SJSA1 (cell line): Measurements from ENCODE around the gene SLC1A2. TPM values are rescaled to one million over a fixed set of nuclear protein-coding genes. Genes with fewer than 3 reads are reported as not detected.

Source experiments
- DNase-seq, 2 experiments: peaks; one replicate each; pipeline ENCODE4 v3.0.0-alpha.2; 2015 to 2020; ENCODE audit warnings: low spot score in 2 of 2, low read depth in 1 of 2
- H3K27ac ChIP-seq: fragments of 250-450 bp; sonication (Bioruptor Pico); 2 replicates; pipeline ENCODE4 v1.5.1; 2020; ENCODE audit warnings: mild to moderate bottlenecking, moderate library complexity
- H3K27me3 ChIP-seq: fragments of 250-450 bp; sonication (Bioruptor Pico); replicated peaks from 2 replicates; pipeline ENCODE4 v1.5.1; 2020; ENCODE audit warnings: mild to moderate bottlenecking, moderate library complexity
- H3K36me3 ChIP-seq: fragments of 250-450 bp; sonication (Bioruptor Pico); 2 replicates; pipeline ENCODE4 v1.5.1; 2020; ENCODE audit warnings: mild to moderate bottlenecking
- H3K4me1 ChIP-seq: fragments of 250-450 bp; sonication (Bioruptor Pico); replicated peaks from 2 replicates; pipeline ENCODE4 v1.6.1; 2021; ENCODE audit warnings: mild to moderate bottlenecking
- H3K4me3 ChIP-seq: fragments of 250-450 bp; sonication (Bioruptor Pico); 2 replicates; pipeline ENCODE4 v1.5.1; 2020; ENCODE audit warnings: mild to moderate bottlenecking
- H3K9me3 ChIP-seq: fragments of 250-450 bp; sonication (Bioruptor Pico); replicated peaks from 2 replicates; pipeline ENCODE4 v1.5.1; 2020; ENCODE audit warnings: mild to moderate bottlenecking
- total RNA-seq: library from RNA; depleted of rRNA; stranded (reverse); fragments of >200 nt; shearing (Covaris generic); gene quantifications from 2 replicates; pipeline ENCODE4 v1.2.3, GENCODE V29; 2014

The SLC1A2 gene
- total RNA-seq, 1 experiment from 2014 or later = not detected

DNA sequence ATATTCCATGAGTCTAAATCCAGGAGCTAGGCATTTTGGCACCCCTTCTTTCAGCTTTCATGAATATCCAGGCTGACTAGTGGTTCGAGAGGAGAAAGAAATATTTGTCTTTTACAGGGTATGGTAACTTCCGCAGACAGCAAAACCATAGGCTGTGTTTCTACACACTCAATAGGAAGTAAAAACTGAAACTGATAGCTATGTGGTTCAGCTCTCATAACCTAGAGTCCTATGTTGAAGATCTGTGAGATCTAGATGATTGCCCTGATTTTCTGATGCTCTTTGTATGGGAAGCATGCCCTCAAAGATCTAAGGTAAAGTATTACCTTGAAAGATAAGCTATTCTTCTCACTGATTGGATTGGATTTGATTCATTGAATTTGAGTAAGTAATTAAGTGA is 162.1 kb downstream of the SLC1A2 start:
- Histone ChIP-seq H3K27ac (no peak overlapping the region), H3K4me1 (peaks cover 18% of the 10 kb centered on the region), H3K9me3 (no peaks in the 10 kb centered on the region), H3K4me3 (no peak overlapping the region), H3K36me3 (no peaks in the 10 kb centered on the region), H3K27me3 (no peaks in the 10 kb centered on the region)
- DNase-seq = no peak

- no peak overlapping the region for H3K27ac ChIP-seq
- peaks cover 17% of the 10 kb centered on the region for H3K4me1 ChIP-seq
- no peak overlapping the region for H3K4me3 ChIP-seq
- H3K9me3 ChIP-seq = no peaks in the 10 kb centered on the region
- DNase-seq = no peak
- H3K36me3 ChIP-seq = no peaks in the 10 kb centered on the region
- no peaks in the 10 kb centered on the region for H3K27me3 ChIP-seq
These were observed 163.1 kb downstream of the SLC1A2 start for GRCh38 chr11:35256296-35256695.

- Histone ChIP-seq H3K36me3 (no peaks in the 10 kb centered on the region), H3K27me3 (no peaks in the 10 kb centered on the region), H3K27ac (no peak overlapping the region), H3K9me3 (no peaks in the 10 kb centered on the region), H3K4me1 (peaks cover 11% of the 10 kb centered on the region), H3K4me3 (no peak overlapping the region)
- no peak for DNase-seq
These were observed 163.8 kb downstream of the SLC1A2 start for GRCh38 chr11:35255514-35255913.

DNA sequence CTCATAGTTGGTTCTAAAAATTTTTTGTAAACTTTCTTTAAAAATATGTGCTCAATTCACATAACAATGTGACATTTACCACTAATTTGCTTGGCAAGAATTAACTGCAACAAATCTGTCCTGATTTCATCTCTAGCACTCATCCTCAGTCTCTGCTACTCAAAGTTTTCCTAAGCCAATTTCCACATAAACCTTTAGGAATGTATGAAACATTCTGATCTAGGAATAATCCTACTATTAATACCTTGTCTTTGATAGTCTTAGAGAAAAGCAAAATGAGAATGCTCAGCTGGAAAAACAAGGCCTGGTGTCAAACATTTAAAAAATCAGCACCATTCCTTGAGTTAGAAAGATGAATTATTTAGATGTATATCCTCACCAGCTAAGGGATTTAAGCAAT is 166.1 kb downstream of the SLC1A2 start:
- H3K4me1 ChIP-seq = no peaks in the 10 kb centered on the region
- H3K9me3 ChIP-seq = no peaks in the 10 kb centered on the region
- H3K4me3 ChIP-seq = no peak overlapping the region
- H3K27ac ChIP-seq = no peak overlapping the region
- H3K27me3 ChIP-seq = no peaks in the 10 kb centered on the region
- H3K36me3 ChIP-seq = no peaks in the 10 kb centered on the region
- no peak for DNase-seq

DNA sequence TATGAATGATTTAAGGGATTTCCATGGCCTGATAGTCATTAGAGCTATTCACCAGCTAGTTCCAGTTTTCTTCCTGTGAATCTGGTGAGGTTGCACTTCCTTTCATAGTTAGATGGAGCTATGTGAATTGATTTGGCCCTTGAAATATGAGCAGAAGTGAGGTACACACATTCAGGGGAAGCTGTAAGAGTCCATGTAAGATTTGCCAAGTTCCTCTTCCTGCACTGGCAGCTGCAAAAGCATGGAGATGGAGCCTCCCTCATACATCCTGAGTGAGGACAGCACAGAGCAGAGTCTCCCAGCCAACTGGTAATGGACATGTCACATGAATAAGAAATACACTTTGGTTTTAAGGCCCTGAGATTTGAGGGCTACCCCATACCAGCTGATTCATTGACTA is 168.7 kb downstream of the SLC1A2 start:
- no peak overlapping the region for H3K4me3 ChIP-seq
- H3K27ac ChIP-seq = no peak overlapping the region
- no peaks in the 10 kb centered on the region for H3K9me3 ChIP-seq
- DNase-seq = no peak
- no peaks in the 10 kb centered on the region for H3K36me3 ChIP-seq
- H3K27me3 ChIP-seq = no peaks in the 10 kb centered on the region
- H3K4me1 ChIP-seq = no peaks in the 10 kb centered on the region

GRCh38 chr11:35250192-35250591 is 169.2 kb downstream of the SLC1A2 start:
- Histone ChIP-seq H3K27ac (no peak overlapping the region), H3K27me3 (no peaks in the 10 kb centered on the region), H3K4me1 (no peaks in the 10 kb centered on the region), H3K36me3 (no peaks in the 10 kb centered on the region), H3K9me3 (no peaks in the 10 kb centered on the region), H3K4me3 (no peak overlapping the region)
- no peak for DNase-seq

GRCh38 chr11:35248558-35249323 is 170.6 kb downstream of the SLC1A2 start:
- H3K4me1 ChIP-seq = no peaks in the 10 kb centered on the region
- DNase-seq = no peak
- no peak overlapping the region for H3K27ac ChIP-seq
- no peaks in the 10 kb centered on the region for H3K27me3 ChIP-seq
- no peaks in the 10 kb centered on the region for H3K9me3 ChIP-seq
- H3K36me3 ChIP-seq = no peaks in the 10 kb centered on the region
- no peak overlapping the region for H3K4me3 ChIP-seq

- H3K36me3 ChIP-seq = no peaks in the 10 kb centered on the region
- no peaks in the 10 kb centered on the region for H3K27me3 ChIP-seq
- no peaks in the 10 kb centered on the region for H3K9me3 ChIP-seq
- peaks cover 9% of the 10 kb centered on the region for H3K4me1 ChIP-seq
- H3K4me3 ChIP-seq = no peak overlapping the region
- no peak overlapping the region for H3K27ac ChIP-seq
- DNase-seq = no peak
These were observed 171.5 kb downstream of the SLC1A2 start for GRCh38 chr11:35247863-35248262.

DNA sequence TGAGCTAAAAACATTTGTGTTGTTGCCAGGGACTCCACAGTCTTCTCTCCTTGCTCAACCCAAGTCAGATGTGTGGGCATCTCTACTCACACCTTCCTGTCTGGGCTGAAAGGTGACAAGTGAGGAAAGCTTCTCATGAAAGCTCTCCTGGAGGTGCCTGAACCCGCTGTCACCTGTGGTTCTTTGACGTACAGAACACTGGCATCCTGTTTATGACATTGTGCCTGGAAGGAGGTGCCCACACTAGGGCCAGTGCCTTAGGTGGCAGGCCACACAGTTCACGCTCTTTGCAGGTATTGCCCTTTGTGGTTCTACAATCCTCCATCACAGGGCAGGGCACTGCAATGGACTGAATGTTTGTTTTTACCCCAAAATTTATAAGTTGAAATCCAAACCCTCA is 171.9 kb downstream of the SLC1A2 start:
- Histone ChIP-seq H3K27me3 (no peaks in the 10 kb centered on the region), H3K9me3 (no peaks in the 10 kb centered on the region), H3K27ac (no peak overlapping the region), H3K4me3 (no peak overlapping the region), H3K36me3 (no peaks in the 10 kb centered on the region), H3K4me1 (peaks cover 13% of the 10 kb centered on the region)
- no peak for DNase-seq

DNA sequence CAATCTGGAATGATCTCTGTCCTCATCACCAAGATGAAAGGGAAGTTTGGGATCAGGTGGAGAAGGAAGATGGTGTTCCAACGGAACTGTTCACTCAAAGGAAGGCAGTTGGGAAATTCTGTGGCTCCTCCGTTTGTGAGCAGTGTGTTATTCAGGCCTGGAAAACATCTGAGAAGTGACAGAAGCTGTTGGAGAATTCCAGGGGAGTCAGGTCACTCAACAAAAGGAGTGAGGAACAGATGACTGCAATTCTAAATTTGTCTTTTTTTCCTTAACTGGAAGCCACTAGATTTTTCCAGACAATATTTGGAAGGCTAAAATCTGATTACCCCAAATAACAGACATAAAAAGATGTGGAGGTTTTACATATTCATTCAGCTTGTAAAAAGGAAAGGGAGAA is 172.6 kb downstream of the SLC1A2 start:
- Histone ChIP-seq H3K4me1 (peaks cover 18% of the 10 kb centered on the region), H3K9me3 (no peaks in the 10 kb centered on the region), H3K36me3 (no peaks in the 10 kb centered on the region), H3K4me3 (no peak overlapping the region), H3K27ac (no peak overlapping the region), H3K27me3 (no peaks in the 10 kb centered on the region)
- no peak for DNase-seq

- no peak for DNase-seq
- no peaks in the 10 kb centered on the region for H3K36me3 ChIP-seq
- peaks cover 18% of the 10 kb centered on the region for H3K4me1 ChIP-seq
- H3K4me3 ChIP-seq = no peak overlapping the region
- no peak overlapping the region for H3K27ac ChIP-seq
- H3K9me3 ChIP-seq = no peaks in the 10 kb centered on the region
- no peaks in the 10 kb centered on the region for H3K27me3 ChIP-seq
These were observed 173.6 kb downstream of the SLC1A2 start for GRCh38 chr11:35245786-35246185.

- Histone ChIP-seq H3K4me1 (peaks cover 18% of the 10 kb centered on the region), H3K9me3 (no peaks in the 10 kb centered on the region), H3K27ac (no peak overlapping the region), H3K27me3 (no peaks in the 10 kb centered on the region), H3K36me3 (no peaks in the 10 kb centered on the region), H3K4me3 (no peak overlapping the region)
- no peak for DNase-seq
These were observed 174.3 kb downstream of the SLC1A2 start for GRCh38 chr11:35245056-35245455.

GRCh38 chr11:35243774-35244173 is 175.6 kb downstream of the SLC1A2 start:
- H3K9me3 ChIP-seq = no peaks in the 10 kb centered on the region
- DNase-seq = no peak
- H3K27ac ChIP-seq = no peak overlapping the region
- no peaks in the 10 kb centered on the region for H3K36me3 ChIP-seq
- no peaks in the 10 kb centered on the region for H3K27me3 ChIP-seq
- H3K4me1 ChIP-seq = peaks cover 18% of the 10 kb centered on the region
- no peak overlapping the region for H3K4me3 ChIP-seq

DNA sequence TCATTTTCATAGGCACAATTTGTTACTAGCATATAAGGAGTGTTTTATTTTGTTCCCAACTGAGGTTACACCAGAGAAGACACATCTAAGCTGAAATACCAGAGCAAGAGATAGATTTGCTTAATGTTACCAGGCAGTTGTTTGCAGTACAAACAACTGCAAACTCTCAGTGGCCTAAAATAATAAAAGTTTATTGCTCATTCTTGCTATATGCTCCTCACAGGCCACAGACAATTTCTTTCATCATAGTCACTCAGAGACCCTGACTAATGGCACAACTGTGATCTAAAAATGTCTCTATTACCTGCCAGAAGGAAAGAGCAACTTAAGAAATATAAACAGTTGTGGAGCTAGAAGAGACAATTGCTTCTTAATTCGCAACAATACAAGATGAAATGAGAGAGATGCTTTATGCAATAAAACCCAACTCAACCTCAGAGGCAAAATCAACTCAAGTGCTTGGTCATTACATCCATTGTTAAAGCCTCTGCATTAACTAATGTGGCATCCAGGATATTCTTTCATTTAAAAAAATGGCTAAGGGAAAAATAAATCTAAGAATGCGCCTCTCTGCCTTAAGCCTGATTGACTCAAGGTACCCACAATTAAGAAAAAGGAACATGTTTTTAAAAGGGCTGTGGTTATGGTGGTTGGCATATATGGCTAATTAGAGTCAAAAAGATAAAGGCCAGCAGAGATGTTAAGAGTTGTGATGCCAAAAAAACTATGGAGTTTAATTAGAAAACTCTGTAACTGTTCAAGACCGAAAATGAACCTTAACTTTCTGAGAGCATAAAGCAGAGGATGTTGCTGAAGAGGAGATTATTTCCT is 176.7 kb downstream of the SLC1A2 start:
- H3K4me1 ChIP-seq = peaks cover 18% of the 10 kb centered on the region
- no peaks in the 10 kb centered on the region for H3K27me3 ChIP-seq
- no peaks in the 10 kb centered on the region for H3K9me3 ChIP-seq
- DNase-seq = peak in 1 of 2 experiments; percentile 46
- H3K36me3 ChIP-seq = no peaks in the 10 kb centered on the region
- no peak overlapping the region for H3K4me3 ChIP-seq
- peak overlapping the region; percentile 21 for H3K27ac ChIP-seq
